ENCODE results near the gene RPN2. TPM values are rescaled to one million over a fixed set of nuclear protein-coding genes. Genes with fewer than 3 reads are reported as not detected.
A peak's percentile ranks its signal among the peaks of the same experiment; 100 is the strongest.

Gene RPN2
- polyA plus RNA-seq, 6 donors from 2014 or later: 190 to 343 (median 199) TPM

GRCh38 chr20:37231947-37232630 lies 53.0 kb downstream of the RPN2 start:
- Mint-ChIP-seq H3K27me3 (no peaks in the 10 kb centered on the region), H3K36me3 (peaks cover 36 to 50% of the 10 kb centered on the region in 2 donors), H3K9me3 (no peaks in the 10 kb centered on the region), H3K4me3 (no peak overlapping the region), H3K4me1 (no peaks in the 10 kb centered on the region), H3K27ac (peak overlapping the region in 1 of 6 donors; percentile 35)
- no peak for DNase-seq
- ATAC-seq (ENCODE audit: low read depth in 2 of 2): no peak

- H3K9me3 Mint-ChIP-seq: no peaks in the 10 kb centered on the region
- H3K36me3 Mint-ChIP-seq: peaks cover 33 to 51% of the 10 kb centered on the region in 2 donors
- ATAC-seq (ENCODE audit: low read depth in 2 of 2) (no peak), DNase-seq (no peak)
- no peak overlapping the region for H3K4me3 Mint-ChIP-seq
- H3K27ac Mint-ChIP-seq: peak overlapping the region in 1 of 6 donors; percentile 22
- H3K27me3 Mint-ChIP-seq: no peaks in the 10 kb centered on the region
- no peaks in the 10 kb centered on the region for H3K4me1 Mint-ChIP-seq
Measured at GRCh38 chr20:37233548-37234253, 54.6 kb downstream of the RPN2 start.

GRCh38 chr20:37234254-37234581 lies 55.1 kb downstream of the RPN2 start:
- DNase-seq: no peak
- no peaks in the 10 kb centered on the region for H3K9me3 Mint-ChIP-seq
- peak overlapping the region in 2 of 6 donors; percentile 22 to 84 for H3K27ac Mint-ChIP-seq
- no peaks in the 10 kb centered on the region for H3K4me1 Mint-ChIP-seq
- ATAC-seq (ENCODE audit: low read depth in 2 of 2): no peak
- H3K4me3 Mint-ChIP-seq: peak overlapping the region in 1 of 8 donors; percentile 5
- peaks cover 27 to 49% of the 10 kb centered on the region in 2 donors for H3K36me3 Mint-ChIP-seq
- H3K27me3 Mint-ChIP-seq: no peaks in the 10 kb centered on the region

GRCh38 chr20:37235065-37235464 lies 55.9 kb downstream of the RPN2 start:
- H3K27me3 Mint-ChIP-seq: no peaks in the 10 kb centered on the region
- H3K36me3 Mint-ChIP-seq: peaks cover 27 to 50% of the 10 kb centered on the region in 2 donors
- no peaks in the 10 kb centered on the region for H3K4me1 Mint-ChIP-seq
- H3K4me3 Mint-ChIP-seq: no peak overlapping the region
- H3K27ac Mint-ChIP-seq: peak overlapping the region in 1 of 6 donors; percentile 6
- H3K9me3 Mint-ChIP-seq: no peaks in the 10 kb centered on the region
- DNase-seq (no peak), ATAC-seq (ENCODE audit: low read depth in 2 of 2) (no peak)

GRCh38 chr20:37236462-37236861 lies 57.3 kb downstream of the RPN2 start:
- ATAC-seq (ENCODE audit: low read depth in 2 of 2): no peak
- Mint-ChIP-seq H3K27ac (peak overlapping the region in 1 of 6 donors; percentile 43), H3K4me1 (no peaks in the 10 kb centered on the region), H3K27me3 (no peaks in the 10 kb centered on the region), H3K9me3 (no peaks in the 10 kb centered on the region), H3K4me3 (no peak overlapping the region), H3K36me3 (peaks cover 41 to 44% of the 10 kb centered on the region in 2 donors)
- DNase-seq: no peak

GRCh38 chr20:37237656-37238055 lies 58.5 kb downstream of the RPN2 start:
- ATAC-seq (ENCODE audit: low read depth in 2 of 2): no peak
- no peak overlapping the region for H3K27ac Mint-ChIP-seq

GRCh38 chr20:37238426-37238825 lies 59.3 kb downstream of the RPN2 start:
- Mint-ChIP-seq H3K27me3 (no peaks in the 10 kb centered on the region), H3K4me1 (no peaks in the 10 kb centered on the region), H3K4me3 (no peak overlapping the region), H3K36me3 (peaks cover 35 to 47% of the 10 kb centered on the region in 2 donors), H3K9me3 (no peaks in the 10 kb centered on the region), H3K27ac (peak overlapping the region in 1 of 6 donors; percentile 4)
- DNase-seq (no peak), ATAC-seq (ENCODE audit: low read depth in 2 of 2) (no peak)

More at GRCh38 chr20:37237656-37238055, 58.5 kb downstream of the RPN2 start:
- Mint-ChIP-seq H3K4me3 (peak overlapping the region in 1 of 8 donors; percentile 37), H3K36me3 (peaks cover 38 to 42% of the 10 kb centered on the region in 2 donors), H3K27me3 (no peaks in the 10 kb centered on the region), H3K4me1 (no peaks in the 10 kb centered on the region), H3K9me3 (no peaks in the 10 kb centered on the region)
- DNase-seq: no peak

- peaks cover 32 to 49% of the 10 kb centered on the region in 2 donors for H3K36me3 Mint-ChIP-seq
Measured at GRCh38 chr20:37238935-37239451, 59.9 kb downstream of the RPN2 start.

GRCh38 chr20:37240337-37241067 lies 61.4 kb downstream of the RPN2 start:
- Mint-ChIP-seq H3K4me3 (no peak overlapping the region), H3K27me3 (no peaks in the 10 kb centered on the region), H3K9me3 (no peaks in the 10 kb centered on the region), H3K27ac (peak overlapping the region in 3 of 6 donors; percentile 19 to 92 (median 42)), H3K36me3 (peaks cover 23 to 36% of the 10 kb centered on the region in 2 donors), H3K4me1 (no peaks in the 10 kb centered on the region)
- ATAC-seq (ENCODE audit: low read depth in 2 of 2) (no peak), DNase-seq (no peak)

More at GRCh38 chr20:37238935-37239451, 59.9 kb downstream of the RPN2 start:
- Mint-ChIP-seq H3K9me3 (no peaks in the 10 kb centered on the region), H3K27ac (peak overlapping the region in 1 of 6 donors; percentile 4), H3K27me3 (no peaks in the 10 kb centered on the region), H3K4me1 (no peaks in the 10 kb centered on the region), H3K4me3 (no peak overlapping the region)
- DNase-seq: no peak
- ATAC-seq (ENCODE audit: low read depth in 2 of 2): no peak

GRCh38 chr20:37242503-37242902 lies 63.4 kb downstream of the RPN2 start:
- H3K9me3 Mint-ChIP-seq: no peaks in the 10 kb centered on the region
- no peak overlapping the region for H3K27ac Mint-ChIP-seq
- H3K36me3 Mint-ChIP-seq: peaks cover 16 to 36% of the 10 kb centered on the region in 2 donors
- H3K4me1 Mint-ChIP-seq: no peaks in the 10 kb centered on the region
- no peak for ATAC-seq (ENCODE audit: low read depth in 2 of 2)
- no peak for DNase-seq
- H3K4me3 Mint-ChIP-seq: no peak overlapping the region
- H3K27me3 Mint-ChIP-seq: no peaks in the 10 kb centered on the region

- no peak for DNase-seq
- H3K4me3 Mint-ChIP-seq: no peak overlapping the region
- peaks cover 14 to 36% of the 10 kb centered on the region in 2 donors for H3K36me3 Mint-ChIP-seq
Measured at GRCh38 chr20:37243076-37243936, 64.2 kb downstream of the RPN2 start.

GRCh38 chr20:37243937-37244571 lies 64.9 kb downstream of the RPN2 start:
- Mint-ChIP-seq H3K27ac (peak overlapping the region in 3 of 6 donors; percentile 4 to 67 (median 66)), H3K4me3 (no peak overlapping the region), H3K4me1 (no peaks in the 10 kb centered on the region), H3K9me3 (no peaks in the 10 kb centered on the region), H3K36me3 (peaks cover 8 to 36% of the 10 kb centered on the region in 2 donors), H3K27me3 (no peaks in the 10 kb centered on the region)
- ATAC-seq (ENCODE audit: low read depth in 2 of 2) (no peak), DNase-seq (no peak)

More at GRCh38 chr20:37243076-37243936, 64.2 kb downstream of the RPN2 start:
- no peak for ATAC-seq (ENCODE audit: low read depth in 2 of 2)
- Mint-ChIP-seq H3K27me3 (no peaks in the 10 kb centered on the region), H3K9me3 (no peaks in the 10 kb centered on the region), H3K27ac (peak overlapping the region in 2 of 6 donors; percentile 83 to 87), H3K4me1 (no peaks in the 10 kb centered on the region)
